GM18498 (cell line): ENCODE measurements around the gene SLC30A7.

Source experiments
- ATAC-seq: cut with Tn5 transposase; IDR thresholded peaks from one replicate; pipeline ENCODE4 v1.9.1; 2021; ENCODE audit warnings: mild to moderate bottlenecking, moderate library complexity; ENCODE audit not compliant: unreplicated experiment

Gene SLC30A7

GRCh38 chr1:100971021-100971420 is 75.1 kb downstream of the SLC30A7 start:
- ATAC-seq, result no peak

- no peak for ATAC-seq
Measured at GRCh38 chr1:100972185-100972584, 76.3 kb downstream of the SLC30A7 start.

DNA sequence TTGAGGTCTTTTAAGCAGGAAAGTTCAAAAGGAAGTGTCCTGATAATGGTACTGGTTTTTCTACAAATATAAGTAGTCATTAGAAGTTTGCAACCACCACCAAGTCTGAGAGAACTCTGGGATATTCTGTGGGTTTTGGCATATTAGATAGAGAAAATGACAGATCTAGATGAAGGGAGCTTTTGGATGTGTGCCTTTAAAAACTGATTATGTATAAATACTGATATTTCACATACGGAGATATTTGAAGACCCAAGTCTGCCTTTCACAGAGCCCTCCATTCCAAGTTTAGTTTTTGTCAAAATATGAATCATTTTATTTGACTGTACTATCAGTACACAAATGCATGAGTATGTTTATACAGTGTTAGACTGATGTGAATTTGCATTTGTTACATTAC is 81.0 kb downstream of the SLC30A7 start:
- no peak for ATAC-seq

- no peak for ATAC-seq
Measured at GRCh38 chr1:100979631-100980030, 83.7 kb downstream of the SLC30A7 start.

- ATAC-seq, result no peak
Measured at GRCh38 chr1:100982793-100983192, 86.9 kb downstream of the SLC30A7 start.

GRCh38 chr1:100988121-100988520 is 92.2 kb downstream of the SLC30A7 start:
- ATAC-seq, result no peak

GRCh38 chr1:100989306-100990077 is 93.6 kb downstream of the SLC30A7 start:
- ATAC-seq, result no peak

- ATAC-seq, result no peak
Measured at GRCh38 chr1:100995198-100995988, 99.5 kb downstream of the SLC30A7 start.

DNA sequence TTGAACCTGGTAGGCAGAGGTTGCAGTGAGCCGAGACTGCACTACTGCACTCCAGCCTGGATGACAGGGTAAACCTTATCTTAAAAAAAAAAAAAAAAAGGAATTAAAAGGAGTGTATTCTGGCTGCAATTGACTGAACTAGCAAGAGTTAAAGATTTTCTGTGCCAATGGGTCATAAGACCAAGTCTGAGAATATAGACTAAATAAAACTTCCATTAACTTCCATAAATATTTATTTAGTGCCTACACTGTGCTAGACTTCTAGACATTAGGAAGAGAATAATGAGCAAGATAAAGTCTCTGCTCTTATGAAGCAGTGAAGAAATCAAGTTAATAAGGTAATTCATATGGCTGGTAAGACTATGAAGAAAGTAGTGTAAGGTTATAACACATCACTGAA is 102.5 kb downstream of the SLC30A7 start:
- no peak for ATAC-seq

- no peak for ATAC-seq
Measured at GRCh38 chr1:101000131-101000873, 104.4 kb downstream of the SLC30A7 start.

- no peak for ATAC-seq
Measured at GRCh38 chr1:101002551-101002950, 106.7 kb downstream of the SLC30A7 start.

DNA sequence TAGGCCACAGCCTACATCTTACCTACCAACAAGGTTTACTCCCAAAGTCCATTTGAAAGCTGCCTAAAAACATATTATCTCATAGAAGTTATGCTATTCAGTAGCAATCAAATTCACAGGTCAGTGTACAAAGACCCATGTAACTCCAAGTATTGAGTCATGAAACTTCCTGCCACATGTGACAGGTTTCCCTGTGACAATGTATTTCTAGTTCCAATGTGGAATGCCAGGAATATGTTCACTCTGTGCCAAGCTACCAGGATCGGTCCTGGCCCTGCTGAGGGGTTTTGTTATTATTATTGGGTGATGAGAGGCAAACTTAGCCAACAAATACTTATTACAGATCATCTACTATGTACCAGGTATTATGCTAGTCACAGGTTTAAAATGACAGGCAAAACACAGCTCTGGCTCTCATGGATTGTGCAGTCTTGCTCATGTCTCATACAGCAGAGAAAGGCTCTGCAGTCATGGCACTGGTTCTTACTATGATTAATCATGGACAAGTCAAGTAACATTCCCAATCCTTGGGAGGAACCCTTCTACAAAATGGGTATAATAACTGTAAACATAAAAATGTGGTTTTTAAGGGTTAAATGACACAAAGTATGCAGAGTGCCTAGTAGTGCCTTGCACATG is 107.2 kb downstream of the SLC30A7 start:
- ATAC-seq, result no peak

GRCh38 chr1:101004061-101004460 is 108.2 kb downstream of the SLC30A7 start:
- peak; percentile 59 for ATAC-seq

DNA sequence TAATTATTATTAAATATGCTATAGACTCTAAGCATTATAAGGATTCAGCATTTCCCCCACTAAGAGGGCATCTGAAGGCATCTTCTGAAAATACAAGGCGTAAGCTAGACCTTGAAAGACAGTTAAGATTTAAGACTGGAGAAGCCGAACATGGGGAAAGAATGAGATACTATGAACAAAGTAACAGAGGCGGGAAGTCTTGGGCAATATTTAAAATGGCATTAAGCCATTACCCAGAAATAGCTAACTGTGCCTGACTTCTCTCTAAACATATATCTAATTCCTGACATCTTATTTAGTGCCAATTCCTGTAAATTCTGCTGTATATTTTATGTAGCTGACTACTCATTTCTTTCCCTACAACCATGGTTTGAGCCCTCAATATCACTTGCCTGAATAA is 108.8 kb downstream of the SLC30A7 start:
- no peak for ATAC-seq

DNA sequence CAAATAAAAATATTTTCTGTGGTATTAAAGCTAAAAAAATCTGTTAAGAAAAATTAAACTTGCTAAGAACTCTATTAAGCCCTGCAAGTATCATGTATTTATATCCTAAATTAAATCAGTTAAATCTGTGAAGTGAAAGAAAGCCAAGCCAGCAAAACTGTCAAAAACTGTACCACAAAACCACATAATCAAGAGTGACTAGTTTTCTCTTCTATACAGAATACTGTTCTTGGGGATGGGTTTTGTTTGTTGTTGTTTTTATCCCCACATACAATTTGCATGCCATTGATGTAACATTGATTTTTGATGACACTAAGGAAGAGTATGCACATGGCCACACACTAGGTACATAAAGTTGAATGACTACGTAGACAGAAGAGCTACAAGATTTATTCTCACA is 109.3 kb downstream of the SLC30A7 start:
- ATAC-seq, result no peak

GRCh38 chr1:101005871-101006270 is 110.0 kb downstream of the SLC30A7 start:
- no peak for ATAC-seq

GRCh38 chr1:101006553-101006952 is 110.7 kb downstream of the SLC30A7 start:
- no peak for ATAC-seq

DNA sequence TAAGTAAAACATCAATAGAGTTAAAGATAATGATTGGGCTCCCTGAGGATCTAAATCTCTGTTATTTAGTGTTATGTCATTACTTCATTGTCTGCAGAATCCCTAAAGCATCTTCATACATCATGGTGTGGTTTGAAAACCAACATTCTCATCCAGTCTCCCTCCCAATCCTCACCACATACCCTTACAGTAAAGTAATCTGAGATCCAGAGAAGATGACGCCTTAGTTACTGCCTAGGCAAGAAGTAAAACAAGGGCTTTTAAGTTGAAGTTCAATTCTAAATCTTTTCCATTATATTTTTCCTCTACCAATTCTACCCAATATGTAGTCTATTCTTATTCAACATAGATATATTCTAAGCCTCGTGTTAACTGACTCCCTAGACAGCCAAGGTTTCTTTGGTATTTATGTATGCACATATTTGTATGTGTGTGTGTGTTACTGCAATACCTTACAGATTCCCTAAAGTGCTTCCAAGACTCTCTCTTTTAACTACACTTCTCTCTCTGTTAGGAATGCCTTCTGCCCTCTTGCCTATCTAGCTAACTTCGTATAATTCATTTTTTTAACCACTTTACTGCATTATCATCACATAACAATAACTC is 112.4 kb downstream of the SLC30A7 start:
- ATAC-seq, result no peak

DNA sequence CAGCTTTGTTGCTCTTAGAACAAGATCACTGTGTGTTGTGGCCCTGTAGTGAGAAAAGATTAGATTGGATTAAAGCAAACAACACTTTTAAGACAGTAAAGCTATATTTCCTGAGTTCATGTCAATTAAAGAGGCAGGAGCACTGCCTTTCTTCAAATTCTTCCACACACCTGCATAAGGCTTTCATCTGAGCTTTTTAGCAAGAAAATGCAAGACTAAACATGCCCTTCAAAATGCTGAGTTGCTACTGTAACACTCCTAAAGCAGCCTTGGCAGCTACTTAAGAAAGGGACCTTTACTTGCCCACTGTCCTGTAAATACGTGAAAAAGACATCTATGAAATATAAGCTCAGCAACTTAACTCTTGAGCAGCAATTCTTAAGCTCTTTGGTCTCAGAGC is 117.9 kb downstream of the SLC30A7 start:
- ATAC-seq, result no peak

GRCh38 chr1:101017448-101017847 is 121.6 kb downstream of the SLC30A7 start:
- ATAC-seq, result no peak

- ATAC-seq, result no peak
Measured at GRCh38 chr1:101022294-101022693, 126.4 kb downstream of the SLC30A7 start.
